KMS-11 (cell line): Measurements from ENCODE around the gene NMBR.
"Not testable (repeated sequence)": the region's sequence is repeated elsewhere in the genome, so short reads cannot be mapped to it uniquely, and the experiment has no call there.

Source experiments
- H2AFZ ChIP-seq: fragments of 200-600 bp; sonication (generic); 2 replicates; pipeline ENCODE4 v1.6.1; 2016; ENCODE audit warnings: antibody characterized with exemption, mixed run types, low read depth
- H3K27ac ChIP-seq: fragments of 200-600 bp; sonication (generic); 2 replicates; pipeline ENCODE4 v1.6.1; 2016; ENCODE audit warnings: mild to moderate bottlenecking, mixed run types
- H3K27me3 ChIP-seq: fragments of 200-600 bp; sonication (generic); 2 replicates; pipeline ENCODE4 v1.6.1; 2017; ENCODE audit warnings: mild to moderate bottlenecking, low read depth, mixed run types, moderate library complexity; ENCODE audit not compliant: insufficient read depth
- H3K36me3 ChIP-seq: fragments of 200-600 bp; sonication (generic); 2 replicates; pipeline ENCODE4 v1.6.1; 2017; ENCODE audit warnings: mild to moderate bottlenecking, mixed run types; ENCODE audit not compliant: insufficient read depth
- H3K4me1 ChIP-seq: fragments of 200-600 bp; sonication (generic); 2 replicates; pipeline ENCODE4 v1.6.1; 2016; ENCODE audit warnings: mild to moderate bottlenecking, low read depth, mixed run types; ENCODE audit not compliant: poor library complexity, severe bottlenecking
- H3K4me2 ChIP-seq: fragments of 200-600 bp; sonication (generic); 2 replicates; pipeline ENCODE4 v1.7.0; 2016; ENCODE audit warnings: mild to moderate bottlenecking, mixed run types
- H3K4me3 ChIP-seq: fragments of 200-600 bp; sonication (generic); IDR thresholded peaks from 2 replicates; pipeline ENCODE4 v1.6.1; 2017; ENCODE audit warnings: low read depth, low read length, mixed read lengths; ENCODE audit not compliant: insufficient read depth
- H3K79me2 ChIP-seq: fragments of 200-600 bp; sonication (generic); 2 replicates; pipeline ENCODE4 v1.6.1; 2016; ENCODE audit warnings: low read depth, mixed run types; ENCODE audit not compliant: insufficient read depth
- H3K9ac ChIP-seq: fragments of 200-600 bp; sonication (generic); 2 replicates; pipeline ENCODE4 v1.6.1; 2016; ENCODE audit warnings: mild to moderate bottlenecking, mixed run types
- H4K20me1 ChIP-seq: fragments of 200-600 bp; sonication (generic); 2 replicates; pipeline ENCODE4 v1.6.1; 2016; ENCODE audit warnings: mild to moderate bottlenecking, mixed run types; ENCODE audit not compliant: insufficient read depth
- CTCF ChIP-seq: fragments of 200-600 bp; sonication (generic); conservative IDR thresholded peaks from 2 replicates; pipeline ENCODE4 v1.6.1; 2017; ENCODE audit warnings: low read depth, mild to moderate bottlenecking, antibody characterized with exemption, low read length, moderate library complexity, mixed read lengths

Gene NMBR

GRCh38 chr6:142155091-142155490 is 8.2 kb upstream of the NMBR start:
- TF ChIP-seq CTCF, result no peak
- Histone ChIP-seq H3K9ac (no peak overlapping the region), H3K27ac (no peak overlapping the region), H3K36me3 (no peaks in the 10 kb centered on the region), H3K4me2 (no peak overlapping the region), H3K4me1 (peaks cover 6% of the 10 kb centered on the region), H3K27me3 (no peaks in the 10 kb centered on the region), H4K20me1 (0 out of 2 replicates have a peak, but pooled peaks cover 8% of the 10 kb centered on the region), H3K4me3 (no peak overlapping the region), H2AFZ (no peak overlapping the region), H3K79me2 (peaks cover 79% of the 10 kb centered on the region)

GRCh38 chr6:142154336-142154735 is 7.4 kb upstream of the NMBR start:
- Histone ChIP-seq H3K27ac (no peak overlapping the region), H4K20me1 (0 out of 2 replicates have a peak, but pooled peaks cover 8% of the 10 kb centered on the region), H3K4me1 (peaks cover 11% of the 10 kb centered on the region), H3K4me2 (no peak overlapping the region), H3K27me3 (no peaks in the 10 kb centered on the region), H2AFZ (no peak overlapping the region), H3K79me2 (peaks cover 80% of the 10 kb centered on the region), H3K36me3 (no peaks in the 10 kb centered on the region), H3K9ac (no peak overlapping the region), H3K4me3 (no peak overlapping the region)
- TF ChIP-seq CTCF, result no peak

- no peak for TF ChIP-seq CTCF
- Histone ChIP-seq H2AFZ (no peak overlapping the region), H3K27me3 (no peaks in the 10 kb centered on the region), H3K79me2 (peaks cover 86% of the 10 kb centered on the region), H3K4me3 (no peak overlapping the region), H3K27ac (no peak overlapping the region), H3K4me1 (peaks cover 22% of the 10 kb centered on the region), H3K36me3 (no peaks in the 10 kb centered on the region), H4K20me1 (0 out of 2 replicates have a peak, but pooled peaks cover 8% of the 10 kb centered on the region), H3K4me2 (no peak overlapping the region), H3K9ac (no peak overlapping the region)
Observed at GRCh38 chr6:142153196-142153595, 6.3 kb upstream of the NMBR start.

- no peaks in the 10 kb centered on the region for H3K36me3 ChIP-seq
- H3K4me2 ChIP-seq, result no peak overlapping the region
- no peak overlapping the region for H2AFZ ChIP-seq
- H3K4me1 ChIP-seq, result peaks cover 26% of the 10 kb centered on the region
- 0 out of 2 replicates have a peak, but pooled peaks cover 8% of the 10 kb centered on the region for H4K20me1 ChIP-seq
- TF ChIP-seq CTCF, result no peak
- H3K4me3 ChIP-seq, result no peak overlapping the region
- H3K27ac ChIP-seq, result no peak overlapping the region
- H3K79me2 ChIP-seq, result peaks cover 88% of the 10 kb centered on the region
- H3K9ac ChIP-seq, result no peak overlapping the region
- H3K27me3 ChIP-seq, result no peaks in the 10 kb centered on the region
Observed at GRCh38 chr6:142152746-142153145, 5.8 kb upstream of the NMBR start.

- not testable (repeated sequence) for H3K79me2 ChIP-seq, H3K27ac ChIP-seq, H3K27me3 ChIP-seq, H4K20me1 ChIP-seq, H3K4me1 ChIP-seq, H3K4me2 ChIP-seq, H3K4me3 ChIP-seq, H2AFZ ChIP-seq, H3K9ac ChIP-seq, H3K36me3 ChIP-seq
Observed at GRCh38 chr6:142141531-142141930, 5.4 kb downstream of the NMBR start.
